ENCODE results near the gene SLC25A31.
A peak's percentile ranks its signal among the peaks of the same experiment; 100 is the strongest.

SLC25A31 gene

GRCh38 chr4:127756906-127757305 lies 26.7 kb downstream of the SLC25A31 start:
- no peak for FAIRE-seq
- DNase-seq (ENCODE audit: insufficient read length, low spot score) = no peak
- no peak for TF ChIP-seq CTCF (IDR thresholded peaks at IDR 0.05; ENCODE audit: insufficient read depth, missing control alignments)

GRCh38 chr4:127759228-127759820 lies 29.1 kb downstream of the SLC25A31 start:
- no peak for TF ChIP-seq CTCF (IDR thresholded peaks at IDR 0.05; ENCODE audit: insufficient read depth, missing control alignments)
- no peak for FAIRE-seq

GRCh38 chr4:127759893-127760292 lies 29.7 kb downstream of the SLC25A31 start:
- no peak for TF ChIP-seq CTCF (IDR thresholded peaks at IDR 0.05; ENCODE audit: insufficient read depth, missing control alignments)
- DNase-seq (ENCODE audit: insufficient read length, low spot score) (no peak), FAIRE-seq (no peak)

More at GRCh38 chr4:127759228-127759820, 29.1 kb downstream of the SLC25A31 start:
- DNase-seq (ENCODE audit: insufficient read length, low spot score) = no peak

GRCh38 chr4:127771535-127772275 lies 41.5 kb downstream of the SLC25A31 start:
- FAIRE-seq (no peak), DNase-seq (ENCODE audit: insufficient read length, low spot score) (no peak)
- TF ChIP-seq CTCF (IDR thresholded peaks at IDR 0.05; ENCODE audit: insufficient read depth, missing control alignments) = no peak

- DNase-seq (ENCODE audit: insufficient read length, low spot score) (no peak), FAIRE-seq (peak; percentile 58)
- no peak for TF ChIP-seq CTCF (IDR thresholded peaks at IDR 0.05; ENCODE audit: insufficient read depth, missing control alignments)
Measured at GRCh38 chr4:127772769-127773671, 42.8 kb downstream of the SLC25A31 start.

- no peak for TF ChIP-seq CTCF (IDR thresholded peaks at IDR 0.05; ENCODE audit: insufficient read depth, missing control alignments)
- no peak for DNase-seq (ENCODE audit: insufficient read length, low spot score)
- FAIRE-seq = no peak
Measured at GRCh38 chr4:127775843-127776242, 45.6 kb downstream of the SLC25A31 start.

All from D721Med (cell line).